HG03460 (cell line): ENCODE measurements around the gene PTPRE.

Source experiments
- ATAC-seq: cut with Tn5 transposase; IDR thresholded peaks from one replicate; pipeline ENCODE4 v1.9.1; 2021; ENCODE audit not compliant: unreplicated experiment

Gene PTPRE, protein sequence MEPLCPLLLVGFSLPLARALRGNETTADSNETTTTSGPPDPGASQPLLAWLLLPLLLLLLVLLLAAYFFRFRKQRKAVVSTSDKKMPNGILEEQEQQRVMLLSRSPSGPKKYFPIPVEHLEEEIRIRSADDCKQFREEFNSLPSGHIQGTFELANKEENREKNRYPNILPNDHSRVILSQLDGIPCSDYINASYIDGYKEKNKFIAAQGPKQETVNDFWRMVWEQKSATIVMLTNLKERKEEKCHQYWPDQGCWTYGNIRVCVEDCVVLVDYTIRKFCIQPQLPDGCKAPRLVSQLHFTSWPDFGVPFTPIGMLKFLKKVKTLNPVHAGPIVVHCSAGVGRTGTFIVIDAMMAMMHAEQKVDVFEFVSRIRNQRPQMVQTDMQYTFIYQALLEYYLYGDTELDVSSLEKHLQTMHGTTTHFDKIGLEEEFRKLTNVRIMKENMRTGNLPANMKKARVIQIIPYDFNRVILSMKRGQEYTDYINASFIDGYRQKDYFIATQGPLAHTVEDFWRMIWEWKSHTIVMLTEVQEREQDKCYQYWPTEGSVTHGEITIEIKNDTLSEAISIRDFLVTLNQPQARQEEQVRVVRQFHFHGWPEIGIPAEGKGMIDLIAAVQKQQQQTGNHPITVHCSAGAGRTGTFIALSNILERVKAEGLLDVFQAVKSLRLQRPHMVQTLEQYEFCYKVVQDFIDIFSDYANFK

GRCh38 chr10:127906548-127907377 lies at the start of gene PTPRE:
TSS of gene PTPRE (plus strand) at chr10:127907103. CDS start at chr10:128040882, 133,779 bp downstream.
- ATAC-seq, result peak; percentile 91

DNA sequence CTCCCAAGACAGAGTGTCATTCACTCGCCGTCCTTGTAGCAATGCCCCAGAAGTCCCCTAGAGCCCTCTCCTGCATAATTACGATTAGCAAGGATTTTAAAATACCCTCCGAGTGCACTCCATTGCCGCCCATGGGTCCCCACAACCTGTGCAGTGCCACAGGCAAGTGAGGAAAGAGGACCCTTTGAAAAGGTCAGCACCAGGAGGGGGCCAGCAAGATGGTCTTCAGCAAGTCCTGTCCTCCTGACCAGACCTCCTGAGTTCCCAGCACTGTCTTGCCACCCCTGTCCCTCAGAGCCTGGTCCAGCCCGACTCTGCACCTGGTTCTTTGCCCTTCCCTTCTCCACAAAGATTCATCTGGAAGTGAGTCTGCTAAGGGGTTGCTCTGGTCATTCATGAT lies 46.3 kb upstream of the PTPRE start:
- ATAC-seq, result no peak

GRCh38 chr10:127863231-127863825 lies 43.6 kb upstream of the PTPRE start:
- no peak for ATAC-seq

- ATAC-seq, result no peak
These were observed 40.5 kb upstream of the PTPRE start for GRCh38 chr10:127866276-127867013.

- ATAC-seq, result no peak
These were observed 39.1 kb upstream of the PTPRE start for GRCh38 chr10:127867805-127868204.

- ATAC-seq, result no peak
These were observed 37.6 kb upstream of the PTPRE start for GRCh38 chr10:127869329-127869728.

DNA sequence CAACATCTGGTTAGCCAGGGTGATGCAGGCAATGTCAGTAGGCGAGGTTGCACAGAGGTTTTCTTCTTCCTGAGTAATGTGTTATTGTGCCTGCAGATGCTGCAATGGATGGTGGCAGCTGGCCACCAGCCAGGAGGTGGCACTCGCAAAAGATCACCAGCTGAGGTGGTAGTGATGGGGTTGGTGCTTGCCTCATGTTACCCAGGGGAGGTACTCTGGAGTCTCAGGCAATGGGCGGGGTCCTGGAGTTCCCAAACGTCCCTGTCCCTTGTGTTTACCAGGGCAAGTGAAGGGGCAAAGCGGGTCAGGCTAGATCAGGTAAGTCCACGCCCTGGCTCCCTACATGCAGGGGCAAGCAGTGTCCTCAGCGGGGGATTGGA lies 35.3 kb upstream of the PTPRE start:
- ATAC-seq, result no peak

- ATAC-seq, result no peak
These were observed 34.7 kb upstream of the PTPRE start for GRCh38 chr10:127872011-127872761.

- no peak for ATAC-seq
These were observed 33.9 kb upstream of the PTPRE start for GRCh38 chr10:127872871-127873600.

DNA sequence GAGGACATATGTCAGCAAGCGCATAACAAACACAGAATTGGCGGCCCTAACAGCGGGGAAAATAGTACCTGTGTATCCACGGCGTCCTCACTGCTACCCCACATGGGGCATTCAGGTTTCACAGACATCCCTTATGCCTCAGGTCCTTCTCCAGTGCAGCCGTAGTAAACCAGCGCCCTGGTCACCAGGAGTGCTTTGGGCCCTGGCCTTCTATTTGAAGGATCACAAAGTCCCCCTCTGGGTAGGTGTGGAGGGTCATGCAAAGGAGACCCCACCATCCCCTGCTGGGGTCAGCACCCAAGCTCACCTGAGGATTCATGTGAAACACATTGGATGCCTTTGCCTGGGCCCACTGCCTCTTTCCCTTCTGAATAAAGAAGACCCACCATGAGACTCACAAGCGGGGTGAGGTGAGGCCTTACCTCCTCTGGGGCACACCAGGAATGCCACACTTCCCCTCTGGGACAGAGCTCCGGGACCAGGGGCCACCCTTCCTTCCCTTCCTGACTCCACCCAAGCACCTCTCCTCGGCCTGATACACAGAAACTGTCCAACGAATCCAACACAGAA lies 32.9 kb upstream of the PTPRE start:
- ATAC-seq, result no peak

GRCh38 chr10:127874671-127875448 lies 32.0 kb upstream of the PTPRE start:
- ATAC-seq, result no peak

DNA sequence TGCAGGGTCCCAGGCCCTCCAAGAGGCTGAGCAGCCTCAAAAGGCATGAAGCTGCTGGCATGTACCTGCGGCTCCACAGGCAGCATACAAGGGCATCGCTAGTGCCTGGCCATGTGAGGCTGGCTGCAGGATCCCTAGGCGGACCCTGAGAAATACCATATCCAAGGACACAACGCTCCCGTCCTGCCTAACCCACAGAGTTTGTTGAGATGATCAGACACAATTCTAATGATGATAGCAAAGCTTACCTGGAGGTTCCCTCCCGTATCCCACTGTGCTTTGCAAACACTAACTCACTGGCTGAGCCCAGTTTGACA lies 31.5 kb upstream of the PTPRE start:
- ATAC-seq, result no peak

GRCh38 chr10:127875916-127876315 lies 31.0 kb upstream of the PTPRE start:
- ATAC-seq, result no peak

DNA sequence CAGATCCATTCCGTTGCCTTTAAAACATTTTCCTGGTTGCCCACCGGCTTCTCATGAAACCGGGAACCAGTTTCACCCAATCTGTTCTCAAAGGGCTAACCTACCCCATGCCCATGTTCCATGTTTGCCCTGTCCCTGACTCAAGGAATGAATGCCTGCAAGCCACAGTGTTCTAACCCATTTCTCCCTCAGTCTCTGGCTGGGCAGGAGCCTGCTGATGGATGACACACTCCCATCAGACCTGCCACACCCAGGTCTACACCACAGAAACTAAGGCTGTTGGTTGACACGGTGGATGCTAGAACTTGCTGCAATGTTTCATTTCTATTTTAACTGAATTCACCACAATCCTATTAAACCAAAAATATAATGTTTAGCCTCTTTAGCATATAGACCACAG lies 29.8 kb upstream of the PTPRE start:
- no peak for ATAC-seq

GRCh38 chr10:127877699-127878098 lies 29.2 kb upstream of the PTPRE start:
- no peak for ATAC-seq

DNA sequence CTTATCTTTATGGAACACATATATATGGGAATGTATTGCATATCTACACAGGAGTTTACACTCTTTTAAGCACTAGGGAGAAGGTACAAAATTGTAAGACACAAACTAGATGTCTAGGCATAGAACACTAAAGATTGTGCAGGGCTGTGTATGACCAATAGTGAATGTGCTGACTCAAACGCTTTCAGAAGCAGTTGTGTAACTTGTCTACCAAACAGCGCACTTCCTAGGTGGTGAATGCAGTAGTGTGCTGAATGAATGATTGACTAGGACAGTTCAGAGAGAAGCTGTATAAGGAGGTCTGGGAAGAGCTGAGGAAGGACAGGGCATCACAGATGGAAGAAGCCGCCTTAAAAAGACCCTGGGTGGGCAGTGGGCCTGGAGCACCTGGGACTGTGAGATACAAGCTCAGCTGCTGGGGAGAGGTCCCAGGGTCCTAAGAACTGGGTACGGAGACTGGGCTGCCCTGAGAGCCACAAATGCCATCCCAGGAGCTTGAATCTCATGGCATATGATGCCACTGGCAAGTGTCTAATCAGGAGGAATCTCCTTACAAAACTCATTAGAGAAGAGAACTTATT lies 28.3 kb upstream of the PTPRE start:
- ATAC-seq, result no peak

- ATAC-seq, result no peak
These were observed 26.3 kb upstream of the PTPRE start for GRCh38 chr10:127880557-127880956.

GRCh38 chr10:127881262-127881661 lies 25.6 kb upstream of the PTPRE start:
- ATAC-seq, result no peak
